ENCODE measurements around the gene C6orf132.

Gene C6orf132

DNA sequence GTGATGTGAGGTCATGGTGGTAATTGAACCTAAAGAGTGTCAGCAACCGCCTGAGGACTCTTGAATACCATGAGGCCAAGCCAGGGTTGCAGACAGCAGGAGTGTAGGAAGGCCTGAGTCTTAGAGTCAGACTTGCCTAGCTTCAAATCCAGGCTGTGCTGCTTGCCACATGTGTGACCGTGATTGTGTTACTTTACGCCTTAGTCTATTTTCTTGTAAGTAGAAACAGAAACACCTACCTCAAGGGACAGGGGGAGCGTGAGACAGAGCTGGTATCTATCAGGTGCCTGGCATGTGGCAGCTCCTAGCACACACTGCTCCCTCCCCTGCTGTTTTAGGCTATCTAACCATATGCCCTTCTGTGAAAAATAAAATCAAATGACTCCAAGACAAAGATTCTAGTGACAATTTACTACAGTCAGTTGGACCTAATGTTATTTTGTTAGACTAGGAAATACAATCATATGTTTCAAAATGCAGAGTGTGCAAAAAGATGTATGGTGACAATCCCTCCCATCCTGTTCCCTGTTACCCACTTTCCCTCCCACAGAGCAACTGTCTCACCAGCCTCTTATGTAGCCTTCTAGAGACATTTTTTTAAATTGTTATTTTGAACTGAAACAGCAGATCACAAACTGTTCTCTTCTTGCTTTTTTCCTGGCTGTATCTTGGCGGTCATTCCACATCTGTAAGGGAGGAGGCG is 70.4 kb downstream of the C6orf132 start:
- DNase-seq: no peak

DNA sequence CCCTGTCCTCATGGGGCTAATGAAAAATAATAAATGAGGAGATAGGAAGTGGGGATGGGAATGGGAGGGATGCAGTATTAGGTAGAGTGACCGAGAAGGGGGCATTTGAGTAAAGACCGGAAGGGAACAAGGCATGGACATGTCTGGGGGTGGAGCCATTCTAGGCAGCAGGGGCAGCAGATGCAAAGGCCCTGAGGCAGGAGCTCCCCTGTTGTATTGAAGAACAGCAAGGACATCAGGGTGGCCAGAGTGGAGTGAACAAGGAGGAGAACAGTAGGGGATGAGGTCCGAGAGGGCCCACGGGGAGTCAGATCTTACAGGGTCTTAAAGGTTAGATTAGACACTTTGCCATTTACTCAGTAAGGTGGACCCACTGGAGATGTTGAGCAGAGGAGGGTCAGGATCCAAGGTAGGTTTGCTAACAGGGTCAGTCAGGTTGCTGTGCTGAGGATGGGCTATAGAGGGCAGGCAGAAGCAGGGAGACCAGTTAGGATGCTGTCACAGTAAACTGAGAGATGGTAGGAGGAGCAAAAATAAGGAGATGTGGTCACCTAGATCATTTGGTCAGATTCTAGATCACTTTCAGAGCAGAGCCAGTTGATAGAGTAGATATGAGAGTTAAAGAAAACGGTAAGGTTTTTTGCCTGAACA is 73.4 kb downstream of the C6orf132 start:
- no peak for DNase-seq

DNA sequence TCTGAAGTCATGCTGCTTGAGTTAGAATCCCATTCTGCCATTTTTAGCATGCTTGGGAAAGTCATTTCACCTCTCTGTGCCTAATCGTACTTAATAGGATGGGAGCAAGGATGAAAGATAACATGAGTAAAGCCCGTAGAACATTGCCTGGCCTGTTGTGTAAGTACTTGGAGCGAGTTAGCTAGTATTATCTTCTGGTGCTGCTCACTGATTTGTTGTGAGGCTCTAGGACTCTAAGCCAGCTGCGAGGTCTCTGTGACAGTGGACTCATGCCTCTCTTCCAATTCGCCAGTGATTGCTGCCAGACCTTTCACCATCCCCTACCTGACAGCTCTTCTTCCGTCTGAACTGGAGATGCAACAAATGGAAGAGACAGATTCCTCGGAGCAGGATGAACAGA is 74.2 kb downstream of the C6orf132 start:
- no peak for DNase-seq

DNA sequence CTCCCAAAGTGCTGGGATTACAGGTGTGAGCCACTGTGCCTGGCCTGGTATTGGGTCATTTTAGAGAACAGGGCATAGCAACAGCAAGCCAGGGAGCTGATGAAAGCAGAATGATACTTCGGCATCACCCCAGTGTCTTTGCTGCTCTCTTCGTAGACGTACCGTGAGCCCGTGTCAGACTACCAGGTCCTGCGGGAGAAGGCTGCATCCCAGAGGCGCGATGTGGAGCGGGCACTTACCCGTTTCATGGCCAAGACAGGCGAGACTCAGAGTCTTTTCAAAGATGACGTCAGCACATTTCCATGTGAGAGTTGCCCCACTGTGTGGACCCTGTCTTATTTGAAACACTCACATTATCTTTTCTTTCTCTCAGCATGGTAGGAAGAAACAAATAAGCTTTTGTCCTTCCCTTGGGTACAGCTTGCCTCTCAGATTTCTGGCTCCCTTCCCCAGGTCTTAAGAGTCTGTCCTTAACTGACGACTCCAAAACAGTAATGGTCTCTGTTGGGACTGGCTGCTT is 76.2 kb downstream of the C6orf132 start:
- DNase-seq: no peak

DNA sequence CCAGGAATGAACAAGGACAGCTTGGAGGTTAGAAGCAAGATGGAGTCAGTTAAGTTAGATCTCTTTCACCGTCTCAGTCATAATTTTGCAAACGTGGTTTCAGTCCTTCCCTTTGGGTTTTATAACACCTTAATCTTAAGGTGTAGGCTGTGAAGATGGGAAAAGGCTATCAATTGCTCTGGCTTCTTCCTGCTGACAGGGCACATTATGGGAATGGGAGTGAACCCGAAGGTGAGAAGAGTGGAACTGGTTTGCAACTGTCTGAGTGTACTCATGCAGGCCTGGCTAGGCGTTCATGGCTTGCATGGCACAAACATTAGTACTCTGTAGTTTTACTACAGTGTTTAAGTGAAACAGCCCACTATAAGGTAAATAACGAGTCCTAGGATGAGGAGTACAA is 82.7 kb downstream of the C6orf132 start:
- no peak for DNase-seq

DNA sequence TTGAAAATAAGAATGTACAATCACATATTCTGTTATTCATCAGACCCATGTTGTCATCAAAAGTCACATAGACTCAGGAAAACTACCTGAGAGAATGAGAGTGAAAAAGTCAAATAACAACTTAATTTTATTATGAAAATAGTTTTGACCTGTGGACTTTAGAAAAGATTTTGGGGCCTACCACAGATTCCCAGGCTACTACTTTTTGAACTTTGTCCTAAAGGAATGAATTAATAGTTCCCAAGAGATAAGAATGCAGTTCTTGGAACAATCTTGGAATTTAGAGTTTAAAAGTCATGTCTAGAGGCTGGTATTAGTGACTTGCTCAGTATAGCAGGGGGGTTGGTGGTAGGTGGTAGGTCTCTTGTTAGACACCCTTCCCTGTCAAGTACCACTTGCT is 88.8 kb downstream of the C6orf132 start:
- DNase-seq: no peak

DNA sequence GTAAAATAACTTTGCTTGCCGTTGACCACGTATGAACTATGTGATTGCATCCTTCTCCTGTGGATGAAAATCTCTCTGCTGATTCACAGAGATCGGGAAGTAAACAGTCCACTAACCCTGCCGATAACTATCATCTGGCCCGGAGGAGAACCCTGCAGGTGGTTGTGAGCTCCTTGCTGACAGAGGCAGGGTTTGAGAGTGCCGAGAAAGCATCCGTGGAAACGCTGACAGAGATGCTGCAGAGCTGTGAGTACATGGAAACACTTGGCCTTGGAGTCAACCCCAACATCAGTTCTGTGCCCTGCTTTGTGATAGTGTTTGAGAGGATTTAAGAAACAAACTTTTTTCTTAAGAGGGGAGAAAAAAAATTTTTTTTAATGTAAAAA is 91.2 kb downstream of the C6orf132 start:
- no peak for DNase-seq

All from DMS 273 treated with DMSO at 0.1 percent for 48 hours (cell line).